Measurements from ENCODE around the gene STIM1.

DNA sequence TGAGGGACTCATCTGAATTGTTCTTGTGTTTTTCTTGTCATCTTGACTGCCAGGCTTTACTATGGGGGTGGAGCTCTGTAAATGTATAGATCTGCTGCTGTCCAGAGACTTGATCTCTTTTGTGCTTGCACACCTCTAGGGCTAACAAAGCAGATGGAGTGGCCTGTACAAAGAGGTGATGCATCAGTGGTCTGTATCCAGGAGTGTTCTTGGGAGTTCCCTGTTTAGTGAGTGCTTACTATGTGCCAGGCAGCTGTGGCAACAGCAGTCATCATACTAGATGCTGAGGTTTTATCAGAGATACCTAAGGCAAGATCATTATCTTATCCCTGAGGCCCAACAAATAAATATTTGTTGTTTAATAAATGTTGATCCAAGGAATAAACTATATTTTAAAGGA is 33.4 kb downstream of the STIM1 start:
- TF ChIP-seq, protein P1, sequence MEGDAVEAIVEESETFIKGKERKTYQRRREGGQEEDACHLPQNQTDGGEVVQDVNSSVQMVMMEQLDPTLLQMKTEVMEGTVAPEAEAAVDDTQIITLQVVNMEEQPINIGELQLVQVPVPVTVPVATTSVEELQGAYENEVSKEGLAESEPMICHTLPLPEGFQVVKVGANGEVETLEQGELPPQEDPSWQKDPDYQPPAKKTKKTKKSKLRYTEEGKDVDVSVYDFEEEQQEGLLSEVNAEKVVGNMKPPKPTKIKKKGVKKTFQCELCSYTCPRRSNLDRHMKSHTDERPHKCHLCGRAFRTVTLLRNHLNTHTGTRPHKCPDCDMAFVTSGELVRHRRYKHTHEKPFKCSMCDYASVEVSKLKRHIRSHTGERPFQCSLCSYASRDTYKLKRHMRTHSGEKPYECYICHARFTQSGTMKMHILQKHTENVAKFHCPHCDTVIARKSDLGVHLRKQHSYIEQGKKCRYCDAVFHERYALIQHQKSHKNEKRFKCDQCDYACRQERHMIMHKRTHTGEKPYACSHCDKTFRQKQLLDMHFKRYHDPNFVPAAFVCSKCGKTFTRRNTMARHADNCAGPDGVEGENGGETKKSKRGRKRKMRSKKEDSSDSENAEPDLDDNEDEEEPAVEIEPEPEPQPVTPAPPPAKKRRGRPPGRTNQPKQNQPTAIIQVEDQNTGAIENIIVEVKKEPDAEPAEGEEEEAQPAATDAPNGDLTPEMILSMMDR (IDR thresholded peaks at IDR 0.05) = no peak
- TF ChIP-seq POLR2A (IDR thresholded peaks at IDR 0.05) = no peak
- no peak for TF ChIP-seq POLR2AphosphoS5 (IDR thresholded peaks at IDR 0.05)

All from sigmoid colon (tissue), 4 donors.